A549 (cell line): ENCODE data around the gene PSMB7. TPM values are rescaled to one million over a fixed set of nuclear protein-coding genes. Genes with fewer than 3 reads are reported as not detected.

ENCODE experiments used
- ATAC-seq, 2 experiments: fragments of 200-7000 bp in 1 of 2; fragments of >200 bp in 1 of 2; cut with Nextera tagmentation in 1 of 2; cut with Tn5 transposase in 1 of 2; 3 replicates each; pipeline versions ENCODE4 v1.8.0 to v1.9.1; 2018 to 2020; ENCODE audit warnings: mild to moderate bottlenecking in 1 of 2, moderate library complexity in 1 of 2
- CTCF ChIA-PET: fragments of 300-600 bp; sonication (Branson Sonifier 250); formaldehyde crosslinking; extraction: SDS; loops from one replicate; lab custom pipeline; 2021; ENCODE audit warnings: antibody characterized with exemption, inconsistent platforms; lab: Yijun Ruan, JAX
- POLR2A ChIA-PET: fragments of 350-600 bp; formaldehyde crosslinking; extraction: SDS; loops from one replicate; lab custom pipeline; 2021; ENCODE audit warnings: antibody characterized with exemption, inconsistent platforms; lab: Yijun Ruan, JAX
- DNase-seq, 2 experiments: peaks; one replicate each; pipeline versions ENCODE4 v3.0.0 to v3.0.0-alpha.2; 2011 to 2016; ENCODE audit warnings: low read depth in 1 of 2, low spot score in 1 of 2
- FAIRE-seq: peaks from 2 replicates; lab custom pipeline; 2011; peaks lifted over from hg19 to GRCh38; lab: Jason Lieb, UNC
- H3K27ac ChIP-seq, 2 experiments: fragments of >200 bp; sonication (Bioruptor Twin); formaldehyde crosslinking; 3 replicates each; pipeline ENCODE4 v1.5.1; 2016 to 2017
- H3K4me1 ChIP-seq: fragments of >200 bp; sonication (Bioruptor Twin); formaldehyde crosslinking; 3 replicates; pipeline ENCODE4 v1.6.1; 2016
- H3K4me2 ChIP-seq: fragments of >200 bp; sonication (Bioruptor Twin); formaldehyde crosslinking; 3 replicates; pipeline ENCODE4 v1.6.1; 2016
- H3K4me3 ChIP-seq: fragments of >200 bp; sonication (Bioruptor Twin); formaldehyde crosslinking; 3 replicates; pipeline ENCODE4 v1.5.1; 2016
- H3K9me3 ChIP-seq: fragments of >200 bp; sonication (Bioruptor Twin); formaldehyde crosslinking; 3 replicates; pipeline ENCODE4 v1.6.1; 2016
- CEBPB ChIP-seq, 2 experiments: fragments of >200 bp in 1 of 2; sonication (Bioruptor Twin) in 1 of 2; formaldehyde crosslinking in 1 of 2; IDR thresholded peaks; 2 replicates each; pipeline ENCODE4 v1.6.1; 2012 to 2016
- CHD4 ChIP-seq: fragments of 200-600 bp; sonication (generic); IDR thresholded peaks from 2 replicates; pipeline ENCODE4 v1.6.1; 2016; ENCODE audit warnings: antibody characterized with exemption, mild to moderate bottlenecking, borderline replicate concordance
- CTCF ChIP-seq: fragments of >200 bp; sonication (Bioruptor Twin); formaldehyde crosslinking; IDR thresholded peaks from 3 replicates; pipeline ENCODE4 v1.5.1; 2016
- EHMT2 ChIP-seq: fragments of 200-600 bp; sonication (generic); IDR thresholded peaks from 2 replicates; pipeline ENCODE4 v1.6.1; 2016; ENCODE audit warnings: antibody characterized with exemption, low read depth, mild to moderate bottlenecking, moderate library complexity
- ESRRA ChIP-seq: fragments of 150-350 bp; IDR thresholded peaks from 2 replicates; pipeline ENCODE4 v1.6.1; 2014; ENCODE audit warnings: mild to moderate bottlenecking, low read length, borderline replicate concordance
- FOSB ChIP-seq: fragments of 250-450 bp; sonication (Bioruptor Pico); IDR thresholded peaks from 2 replicates; pipeline ENCODE4 v1.5.0; 2020; ENCODE audit warnings: mild to moderate bottlenecking, moderate library complexity
- FOSL2 ChIP-seq, 2 experiments: fragments of 450-650 bp in 1 of 2; fragments of >200 bp in 1 of 2; sonication (Bioruptor Twin) in 1 of 2; formaldehyde crosslinking; IDR thresholded peaks; 2 replicates each; pipeline versions ENCODE4 v1.5.0 to v1.6.1; 2016 to 2020; ENCODE audit warnings: mild to moderate bottlenecking in 1 of 2, moderate library complexity in 1 of 2
- HEYL ChIP-seq: fragments of 250-450 bp; sonication (Bioruptor Pico); IDR thresholded peaks from 2 replicates; pipeline ENCODE4 v1.8.0; 2021; ENCODE audit warnings: mild to moderate bottlenecking, moderate library complexity
- JUNB ChIP-seq: fragments of >200 bp; sonication (Bioruptor Twin); formaldehyde crosslinking; IDR thresholded peaks from 2 replicates; pipeline ENCODE4 v1.6.1; 2016
- KDM1A ChIP-seq: fragments of 200-600 bp; sonication (generic); IDR thresholded peaks from 2 replicates; pipeline ENCODE4 v1.6.1; 2016; ENCODE audit warnings: low read depth, mild to moderate bottlenecking
- MAX ChIP-seq: IDR thresholded peaks from 2 replicates; pipeline ENCODE4 v1.6.1; 2012
- NFE2L2 ChIP-seq: fragments of 150-350 bp; conservative IDR thresholded peaks from 2 replicates; pipeline ENCODE4 v1.6.1; 2014; ENCODE audit warnings: low read length
- NPAS2 ChIP-seq: fragments of 250-450 bp; sonication (Bioruptor Pico); IDR thresholded peaks from 2 replicates; pipeline ENCODE4 v1.8.0; 2022; ENCODE audit warnings: mild to moderate bottlenecking, moderate library complexity, borderline replicate concordance
- PHF8 ChIP-seq: fragments of 200-600 bp; sonication (generic); IDR thresholded peaks from 2 replicates; pipeline ENCODE4 v1.6.1; 2016; ENCODE audit warnings: low read depth, mild to moderate bottlenecking, antibody characterized with exemption, moderate library complexity, borderline replicate concordance
- POLR2A ChIP-seq: IDR thresholded peaks from 2 replicates; pipeline ENCODE4 v1.6.1; 2012; ENCODE audit warnings: mild to moderate bottlenecking, low read length
- RARB ChIP-seq: fragments of 250-450 bp; sonication (Bioruptor Pico); IDR thresholded peaks from 2 replicates; pipeline ENCODE4 v1.8.0; 2021; ENCODE audit warnings: mild to moderate bottlenecking, moderate library complexity
- RFX5 ChIP-seq: fragments of 450-650 bp; IDR thresholded peaks from 2 replicates; pipeline ENCODE4 v1.7.1; 2014; ENCODE audit warnings: antibody characterized with exemption, mild to moderate bottlenecking, moderate library complexity
- SMC3 ChIP-seq: fragments of >200 bp; sonication (Bioruptor Twin); formaldehyde crosslinking; IDR thresholded peaks from 3 replicates; pipeline ENCODE4 v1.6.1; 2018; ENCODE audit warnings: inconsistent platforms
- TP53 ChIP-seq: fragments of 250-450 bp; sonication (Bioruptor Pico); IDR thresholded peaks from 2 replicates; pipeline ENCODE4 v1.5.0; 2021; ENCODE audit warnings: mild to moderate bottlenecking, moderate library complexity
- ZC3H11A ChIP-seq: fragments of 450-650 bp; IDR thresholded peaks from 2 replicates; pipeline ENCODE4 v1.6.1; 2014; ENCODE audit warnings: antibody characterized with exemption, mild to moderate bottlenecking
- WGBS: methylation state at CpG from one replicate; pipeline ENCODE4 v1.1.6; 2017; ENCODE audit errors: missing lambda C conversion rate; 5-methylcytosine and 5-hydroxymethylcytosine counted together
- polyA plus RNA-seq, 4 experiments: library from polyadenylated mRNA; depleted of rRNA in 3 of 4; stranded (reverse); fragments of >200 nt; fragmentation: RNase III in 1 of 4; extraction: RNeasy Plus Mini Kit Qiagen cat#74134 plus additional on column Dnase treatment in 1 of 4; gene quantifications; 2 replicates in 3 of 4; 3 replicates in 1 of 4; pipeline ENCODE4 v1.2.3, GENCODE V29; 2011 to 2017
- TF ChIP-seq, protein P1 (sequence below): fragments of 450-650 bp; IDR thresholded peaks from 2 replicates; pipeline ENCODE4 v1.6.1; 2014; ENCODE audit warnings: antibody characterized with exemption
- TF ChIP-seq, protein P2 (sequence below): fragments of 200-600 bp; sonication (generic); IDR thresholded peaks from 2 replicates; pipeline ENCODE4 v1.6.1; 2016; ENCODE audit warnings: antibody characterized with exemption, mild to moderate bottlenecking, moderate library complexity

The PSMB7 gene
- polyA plus RNA-seq, 2 of the 4 experiments (the other 2 are of a cell fraction), result 332 to 418 TPM

- 48% methylated on average over 1 of the region's 1 CpG for whole genome bisulfite sequencing
- CTCF ChIA-PET, result interaction anchor here (1.1 to 2.7 kb wide), 4 partner anchors 10 to 98 kb away, joined by 3 to 7 read pairs (median 5); no protein-coding TSS in a partner anchor
- no peak for FAIRE-seq
- H3K4me3 ChIP-seq, result no peak overlapping the region
- no peak for TF ChIP-seq ZC3H11A
- ATAC-seq, result no peak
- H3K4me2 ChIP-seq, result no peak overlapping the region
- no peaks in the 10 kb centered on the region; the same call in 2 of the 3 replicates for H3K9me3 ChIP-seq
- H3K4me1 ChIP-seq, result no peaks in the 10 kb centered on the region
- DNase-seq, result no peak
- no peak overlapping the region for H3K27ac ChIP-seq
- POLR2A ChIA-PET, result no interaction called here
Observed at GRCh38 chr9:124439086-124439485, 23.8 kb upstream of the PSMB7 start.

- Histone ChIP-seq H3K27ac (no peak overlapping the region), H3K4me2 (no peak overlapping the region), H3K9me3 (no peaks in the 10 kb centered on the region; the same call in 2 of the 3 replicates), H3K4me3 (no peak overlapping the region), H3K4me1 (no peaks in the 10 kb centered on the region)
- ChIA-PET POLR2A (no interaction called here), CTCF (interaction anchor here (1.3 to 2.7 kb wide), 2 partner anchors 9 to 77 kb away, joined by 3 to 7 read pairs; no protein-coding TSS in a partner anchor)
- FAIRE-seq (no peak), ATAC-seq (no peak), DNase-seq (no peak)
- WGBS, result 73% methylated on average over 9 of the region's 9 CpGs
- TF ChIP-seq MAX, result no peak
- no peak for TF ChIP-seq SMC3
- no peak for TF ChIP-seq PHF8
- TF ChIP-seq NPAS2, result no peak
- TF ChIP-seq RFX5, result no peak
- TF ChIP-seq JUNB, result no peak
- no peak for TF ChIP-seq ESRRA
Observed at GRCh38 chr9:124438091-124438490, 22.8 kb upstream of the PSMB7 start.

GRCh38 chr9:124437086-124437485 lies 21.8 kb upstream of the PSMB7 start:
- no peaks in the 10 kb centered on the region for H3K4me1 ChIP-seq
- no peak for TF ChIP-seq RARB (CRISPR knock-in tag)
- TF ChIP-seq NFE2L2, result no peak
- TF ChIP-seq POLR2A, result no peak
- TF ChIP-seq EHMT2, result no peak
- TF ChIP-seq FOSB (CRISPR knock-in tag), result no peak
- no peak for TF ChIP-seq CHD4
- TF ChIP-seq CEBPB (IDR thresholded peaks at IDR 0.05), result no peak
- no peak for TF ChIP-seq HEYL
- TF ChIP-seq, protein P1, sequence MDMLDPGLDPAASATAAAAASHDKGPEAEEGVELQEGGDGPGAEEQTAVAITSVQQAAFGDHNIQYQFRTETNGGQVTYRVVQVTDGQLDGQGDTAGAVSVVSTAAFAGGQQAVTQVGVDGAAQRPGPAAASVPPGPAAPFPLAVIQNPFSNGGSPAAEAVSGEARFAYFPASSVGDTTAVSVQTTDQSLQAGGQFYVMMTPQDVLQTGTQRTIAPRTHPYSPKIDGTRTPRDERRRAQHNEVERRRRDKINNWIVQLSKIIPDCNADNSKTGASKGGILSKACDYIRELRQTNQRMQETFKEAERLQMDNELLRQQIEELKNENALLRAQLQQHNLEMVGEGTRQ, result no peak
- TF ChIP-seq, protein P2, sequence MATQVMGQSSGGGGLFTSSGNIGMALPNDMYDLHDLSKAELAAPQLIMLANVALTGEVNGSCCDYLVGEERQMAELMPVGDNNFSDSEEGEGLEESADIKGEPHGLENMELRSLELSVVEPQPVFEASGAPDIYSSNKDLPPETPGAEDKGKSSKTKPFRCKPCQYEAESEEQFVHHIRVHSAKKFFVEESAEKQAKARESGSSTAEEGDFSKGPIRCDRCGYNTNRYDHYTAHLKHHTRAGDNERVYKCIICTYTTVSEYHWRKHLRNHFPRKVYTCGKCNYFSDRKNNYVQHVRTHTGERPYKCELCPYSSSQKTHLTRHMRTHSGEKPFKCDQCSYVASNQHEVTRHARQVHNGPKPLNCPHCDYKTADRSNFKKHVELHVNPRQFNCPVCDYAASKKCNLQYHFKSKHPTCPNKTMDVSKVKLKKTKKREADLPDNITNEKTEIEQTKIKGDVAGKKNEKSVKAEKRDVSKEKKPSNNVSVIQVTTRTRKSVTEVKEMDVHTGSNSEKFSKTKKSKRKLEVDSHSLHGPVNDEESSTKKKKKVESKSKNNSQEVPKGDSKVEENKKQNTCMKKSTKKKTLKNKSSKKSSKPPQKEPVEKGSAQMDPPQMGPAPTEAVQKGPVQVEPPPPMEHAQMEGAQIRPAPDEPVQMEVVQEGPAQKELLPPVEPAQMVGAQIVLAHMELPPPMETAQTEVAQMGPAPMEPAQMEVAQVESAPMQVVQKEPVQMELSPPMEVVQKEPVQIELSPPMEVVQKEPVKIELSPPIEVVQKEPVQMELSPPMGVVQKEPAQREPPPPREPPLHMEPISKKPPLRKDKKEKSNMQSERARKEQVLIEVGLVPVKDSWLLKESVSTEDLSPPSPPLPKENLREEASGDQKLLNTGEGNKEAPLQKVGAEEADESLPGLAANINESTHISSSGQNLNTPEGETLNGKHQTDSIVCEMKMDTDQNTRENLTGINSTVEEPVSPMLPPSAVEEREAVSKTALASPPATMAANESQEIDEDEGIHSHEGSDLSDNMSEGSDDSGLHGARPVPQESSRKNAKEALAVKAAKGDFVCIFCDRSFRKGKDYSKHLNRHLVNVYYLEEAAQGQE, result no peak
- TF ChIP-seq KDM1A, result no peak
- no peak for TF ChIP-seq FOSL2 (IDR thresholded peaks at IDR 0.05)
- no peak for TF ChIP-seq FOSL2 (CRISPR knock-in tag; IDR thresholded peaks at IDR 0.05)
- no peak for TF ChIP-seq TP53
- no peak for TF ChIP-seq CTCF
- ChIA-PET CTCF (interaction anchor here (1.2 to 1.3 kb wide), 3 partner anchors 13 to 78 kb away, joined by 3 to 4 read pairs (median 4); no protein-coding TSS in a partner anchor), POLR2A (no interaction called here)
- H3K27ac ChIP-seq, result no peak overlapping the region
- H3K9me3 ChIP-seq, result no peaks in the 10 kb centered on the region; the same call in 2 of the 3 replicates
- 89% methylated on average over 3 of the region's 3 CpGs for WGBS
- H3K4me2 ChIP-seq, result no peak overlapping the region
- DNase-seq, result no peak
- FAIRE-seq, result no peak
- no peak for ATAC-seq
- H3K4me3 ChIP-seq, result no peak overlapping the region
